Measurements from ENCODE around the gene CROCC. TPM values are rescaled to one million over a fixed set of nuclear protein-coding genes. Genes with fewer than 3 reads are reported as not detected.

The CROCC gene
- total RNA-seq, 1 donor from 2014 or later, result 27.0 TPM

DNA sequence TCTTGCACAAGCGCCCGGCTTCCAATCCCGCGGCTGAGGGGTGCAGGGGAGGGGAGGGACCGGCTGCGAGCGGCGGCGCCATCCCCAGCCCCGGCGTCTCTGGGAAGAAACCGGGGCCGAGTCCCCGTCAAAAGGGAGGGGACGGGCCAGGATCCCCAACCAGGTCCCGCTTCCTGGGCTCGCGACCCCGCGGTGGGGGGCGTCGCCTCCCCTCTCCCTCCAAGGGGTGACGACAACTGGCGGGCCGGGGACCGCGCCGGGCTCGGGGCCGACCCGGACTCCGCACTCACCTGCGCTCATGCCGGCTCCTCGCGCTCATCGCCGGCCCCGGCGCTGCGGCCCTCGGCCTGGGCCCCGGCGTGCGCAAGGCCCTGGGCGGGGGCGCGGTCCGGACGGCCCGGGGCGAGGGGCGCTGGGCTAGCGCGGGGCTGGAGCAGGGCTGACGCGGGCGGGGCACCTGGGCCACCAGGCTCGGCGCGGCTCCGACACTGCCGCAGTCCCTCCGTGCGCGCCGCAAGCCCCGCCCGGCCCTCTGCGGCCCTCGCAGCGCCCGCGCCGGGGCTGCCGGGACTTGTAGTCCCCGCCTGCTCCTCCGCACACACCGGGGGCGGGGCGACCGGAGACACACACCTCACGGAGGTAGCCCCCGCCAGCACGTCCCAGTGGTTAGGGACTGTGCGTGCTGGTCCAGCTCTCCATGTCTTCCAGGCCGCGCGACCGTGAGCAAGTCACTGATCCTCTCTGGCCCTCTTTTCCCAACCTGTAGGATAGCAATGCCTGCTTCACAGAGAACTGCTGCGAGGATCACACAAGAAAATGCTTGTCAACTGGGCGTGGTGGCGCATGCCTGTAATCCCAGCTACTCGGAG is 89.9 kb downstream of the CROCC start, which contains the start of gene ATP13A2:
ATP13A2 (minus strand) TSS at position 490 of the 869 bp plus-strand sequence; CDS start at position 300, 190 bp downstream.
- DNase-seq, result peak; percentile 96
- Mint-ChIP-seq H3K36me3 (ENCODE audit: low read depth) (peaks cover 1% of the 10 kb centered on the region), H3K4me3 (peak within 1 kb of the TSS; percentile 86), H3K4me1 (peaks cover 18% of the 10 kb centered on the region), H3K9me3 (no peaks in the 10 kb centered on the region), H3K27ac (peak within 1 kb of the TSS; percentile 68), H3K27me3 (no peaks in the 10 kb centered on the region)
- intact Hi-C loops (cut with micrococcal nuclease), result loop anchor here (1.0 to 5.0 kb wide), 2 partner anchors 43 to 99 kb away; partner anchors contain the start of gene SDHB

DNA sequence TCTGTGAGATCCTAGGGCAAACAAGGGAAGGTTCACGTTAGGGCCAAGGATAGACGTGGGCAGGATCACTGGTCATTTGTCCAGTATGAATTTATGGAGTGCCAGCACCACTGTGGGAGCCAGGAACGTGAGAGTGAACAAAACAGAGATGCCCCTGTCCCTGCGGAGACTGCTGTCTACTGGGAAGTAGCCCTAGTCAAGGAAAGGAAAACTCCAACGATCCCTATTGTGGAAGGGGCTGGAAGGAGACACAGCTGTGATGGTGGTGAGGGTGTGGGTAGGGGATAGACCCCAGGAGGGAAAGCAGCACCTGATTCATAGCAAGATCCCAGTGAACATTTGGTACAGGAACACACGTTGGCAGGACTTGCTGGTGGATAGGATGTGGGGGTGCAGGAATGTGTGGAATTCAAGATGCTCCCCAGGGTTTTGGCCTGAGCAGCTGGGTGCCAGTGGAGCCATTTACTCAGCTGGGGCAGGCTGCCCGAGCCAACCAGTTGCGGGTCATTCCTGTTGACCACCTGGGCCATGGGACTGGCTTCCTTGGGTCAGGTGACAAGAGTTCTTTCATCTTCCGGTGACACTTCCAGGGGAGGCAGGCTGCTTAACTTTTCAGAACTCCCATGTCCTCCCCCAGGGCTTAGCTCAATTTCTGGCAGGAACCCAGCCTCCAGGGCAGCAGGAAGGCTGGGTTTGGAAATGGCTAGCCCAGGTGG is 91.2 kb downstream of the CROCC start:
- Mint-ChIP-seq H3K4me1 (peaks cover 18% of the 10 kb centered on the region), H3K36me3 (ENCODE audit: low read depth) (peaks cover 1% of the 10 kb centered on the region), H3K27ac (no peak overlapping the region), H3K27me3 (no peaks in the 10 kb centered on the region), H3K9me3 (no peaks in the 10 kb centered on the region), H3K4me3 (no peak overlapping the region)
- DNase-seq, result no peak
- intact Hi-C loops (cut with micrococcal nuclease), result loop anchor here (1.0 to 5.0 kb wide), 2 partner anchors 41 to 101 kb away; partner anchors contain the start of gene SDHB

DNA sequence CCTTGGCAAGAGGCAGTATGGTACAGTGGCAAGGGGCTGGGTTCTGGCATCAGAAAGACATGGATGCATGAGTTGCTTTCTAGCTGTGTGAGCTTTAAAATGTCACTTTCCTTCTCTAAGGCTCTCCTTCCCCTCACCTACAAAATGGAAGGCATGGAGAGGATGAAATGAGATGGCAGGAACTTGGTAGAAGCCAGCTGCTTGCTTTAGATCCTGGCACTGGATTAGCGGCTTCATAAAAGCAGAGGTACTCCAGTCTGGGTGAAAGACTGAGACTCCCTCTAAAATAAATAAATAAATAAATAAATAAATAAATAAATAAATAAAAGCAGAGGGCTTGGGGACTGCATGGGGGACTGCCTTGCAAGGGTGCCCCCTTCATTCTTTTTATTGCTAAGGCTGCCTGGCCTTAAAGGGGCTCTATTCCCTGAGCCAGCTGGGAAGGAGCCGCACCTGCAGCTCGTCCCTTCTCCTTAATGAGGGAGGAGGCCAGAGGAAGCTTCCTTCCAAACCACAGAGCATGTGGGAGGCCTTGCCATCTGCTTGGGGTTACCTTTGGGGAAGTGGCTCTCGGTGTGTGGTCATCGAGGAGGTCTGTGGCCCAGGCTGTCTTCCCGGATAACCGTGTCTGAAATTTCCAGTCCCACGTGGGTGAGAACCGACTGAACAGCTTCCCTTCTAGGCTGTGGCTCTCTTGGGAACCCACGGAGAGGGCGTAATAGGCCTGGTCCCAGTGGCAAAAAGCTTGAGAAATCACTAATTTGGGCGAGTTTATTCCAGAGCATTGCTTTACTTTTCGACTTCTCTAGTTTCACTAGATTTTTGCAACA is 92.0 kb downstream of the CROCC start:
- peaks cover 18% of the 10 kb centered on the region for H3K4me1 Mint-ChIP-seq
- no peak overlapping the region for H3K4me3 Mint-ChIP-seq
- no peak for DNase-seq
- H3K9me3 Mint-ChIP-seq, result no peaks in the 10 kb centered on the region
- intact Hi-C loops (cut with micrococcal nuclease), result loop anchor here (5.0 kb wide), 1 partner anchor 101 kb away; no protein-coding TSS in a partner anchor
- peak overlapping the region; percentile 20 for H3K27ac Mint-ChIP-seq
- peaks cover 6% of the 10 kb centered on the region for H3K36me3 Mint-ChIP-seq (ENCODE audit: low read depth)
- H3K27me3 Mint-ChIP-seq, result no peaks in the 10 kb centered on the region

DNA sequence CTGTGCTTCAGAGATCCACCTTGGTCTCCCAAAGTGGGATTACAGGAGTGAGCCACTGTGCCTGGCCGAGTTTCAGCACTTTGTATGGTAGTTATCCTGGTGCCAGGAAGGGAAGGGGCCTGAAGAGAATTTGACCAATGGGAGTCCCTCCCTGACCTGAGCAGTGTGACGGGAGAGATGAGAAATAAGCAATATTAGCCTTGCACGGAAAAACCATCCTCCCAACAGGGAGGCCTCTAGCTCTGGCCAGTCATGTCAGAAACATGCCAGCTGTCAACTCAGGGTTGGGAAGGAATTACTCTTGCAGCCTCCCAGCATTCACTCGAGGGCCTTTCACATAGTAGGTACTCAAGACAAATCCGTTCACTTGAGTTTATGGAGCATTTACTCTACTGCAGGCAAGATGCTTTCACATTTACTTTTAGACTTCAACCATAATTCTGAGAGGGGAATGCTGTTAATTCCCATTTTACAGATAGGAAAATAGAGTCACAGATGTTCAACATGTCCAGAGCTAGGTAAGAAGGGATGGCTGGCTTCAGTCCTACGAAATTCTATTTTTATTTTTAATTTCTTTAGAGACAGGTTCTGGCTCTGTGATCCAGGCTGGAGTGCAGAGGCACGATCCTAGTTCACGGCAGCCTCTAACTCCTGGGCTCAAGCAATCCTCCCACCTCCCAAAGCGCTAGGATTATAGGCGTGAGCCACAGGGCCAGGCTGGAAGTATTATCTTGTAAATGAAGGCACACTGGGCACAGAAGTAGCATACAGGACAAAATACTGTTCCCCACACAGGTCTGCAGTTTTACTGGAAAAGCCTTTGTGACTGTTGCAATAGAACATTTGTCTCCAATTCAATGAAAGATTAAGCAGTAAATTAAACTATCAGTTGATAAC is 93.2 kb downstream of the CROCC start:
- H3K27ac Mint-ChIP-seq, result no peak overlapping the region
- intact Hi-C loops (cut with micrococcal nuclease), result loop anchor here (5.0 kb wide), 1 partner anchor 103 kb away; no protein-coding TSS in a partner anchor
- DNase-seq, result no peak
- H3K36me3 Mint-ChIP-seq (ENCODE audit: low read depth), result peaks cover 18% of the 10 kb centered on the region
- no peaks in the 10 kb centered on the region for H3K9me3 Mint-ChIP-seq
- no peak overlapping the region for H3K4me3 Mint-ChIP-seq
- H3K4me1 Mint-ChIP-seq, result peaks cover 27% of the 10 kb centered on the region
- H3K27me3 Mint-ChIP-seq, result no peaks in the 10 kb centered on the region

DNA sequence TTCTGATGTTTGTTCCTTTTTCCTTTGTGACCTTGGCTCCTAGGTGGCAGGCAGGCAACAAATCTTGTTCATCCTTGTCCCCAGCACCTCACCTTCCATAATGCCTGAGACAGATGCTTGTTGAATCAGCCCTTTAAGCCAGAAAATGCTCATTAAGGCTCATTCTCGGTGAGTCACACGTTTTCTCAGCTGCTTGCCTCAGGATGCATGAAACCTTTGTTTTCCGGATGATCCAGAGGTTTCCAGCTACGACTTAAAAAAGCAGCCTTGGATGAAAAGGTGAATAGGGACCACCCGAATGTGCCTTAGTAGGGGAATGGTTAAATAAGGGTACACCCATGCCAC is 94.6 kb downstream of the CROCC start:
- Mint-ChIP-seq H3K4me3 (no peak overlapping the region), H3K9me3 (no peaks in the 10 kb centered on the region), H3K4me1 (peaks cover 15% of the 10 kb centered on the region), H3K27me3 (no peaks in the 10 kb centered on the region), H3K36me3 (ENCODE audit: low read depth) (peaks cover 28% of the 10 kb centered on the region), H3K27ac (no peak overlapping the region)
- DNase-seq, result no peak
- intact Hi-C loops (cut with micrococcal nuclease), result no loop called here

DNA sequence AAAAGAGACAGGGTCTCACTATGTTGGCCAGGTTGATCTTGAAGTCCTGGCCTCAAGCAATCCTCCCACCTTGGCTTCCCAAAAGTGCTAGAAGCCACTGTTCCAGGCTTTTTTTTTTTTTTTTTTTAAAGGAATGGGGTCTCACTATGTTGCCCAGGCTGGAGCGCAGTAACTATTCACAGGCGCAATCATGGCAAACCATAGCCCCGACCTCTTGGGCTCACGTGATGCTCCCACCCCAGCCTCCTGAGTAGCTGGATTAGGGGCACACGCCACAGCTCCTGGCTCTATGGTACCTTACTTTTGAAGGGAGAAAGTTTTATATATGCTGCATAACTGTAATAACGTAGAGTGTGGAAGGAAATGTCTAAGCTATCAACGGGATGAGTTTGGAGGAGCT is 95.7 kb downstream of the CROCC start:
- Mint-ChIP-seq H3K27me3 (no peaks in the 10 kb centered on the region), H3K9me3 (no peaks in the 10 kb centered on the region), H3K27ac (no peak overlapping the region), H3K36me3 (ENCODE audit: low read depth) (peaks cover 35% of the 10 kb centered on the region), H3K4me3 (no peak overlapping the region), H3K4me1 (peaks cover 10% of the 10 kb centered on the region)
- no peak for DNase-seq
- intact Hi-C loops (cut with micrococcal nuclease), result no loop called here

DNA sequence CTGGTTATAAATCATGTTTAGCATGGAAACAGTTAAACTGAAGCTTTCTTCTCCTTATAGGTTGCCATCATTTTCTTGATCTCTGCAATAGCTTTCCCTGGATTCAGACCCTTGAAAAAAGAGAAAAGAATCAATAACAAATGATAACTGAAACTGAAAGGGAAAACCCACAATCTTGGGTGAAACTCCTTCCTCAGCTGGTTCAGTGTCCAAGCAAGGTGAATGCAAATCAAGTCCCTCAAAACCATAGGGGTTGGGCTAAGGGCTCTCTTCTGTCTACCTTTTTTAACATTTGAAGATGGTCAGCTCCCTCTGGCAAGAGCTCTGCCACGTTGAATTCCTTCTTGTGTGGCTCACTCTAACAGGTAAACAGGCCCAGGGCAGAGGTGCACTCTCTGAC is 97.1 kb downstream of the CROCC start:
- Mint-ChIP-seq H3K27ac (peak overlapping the region; percentile 58), H3K9me3 (no peaks in the 10 kb centered on the region)

DNA sequence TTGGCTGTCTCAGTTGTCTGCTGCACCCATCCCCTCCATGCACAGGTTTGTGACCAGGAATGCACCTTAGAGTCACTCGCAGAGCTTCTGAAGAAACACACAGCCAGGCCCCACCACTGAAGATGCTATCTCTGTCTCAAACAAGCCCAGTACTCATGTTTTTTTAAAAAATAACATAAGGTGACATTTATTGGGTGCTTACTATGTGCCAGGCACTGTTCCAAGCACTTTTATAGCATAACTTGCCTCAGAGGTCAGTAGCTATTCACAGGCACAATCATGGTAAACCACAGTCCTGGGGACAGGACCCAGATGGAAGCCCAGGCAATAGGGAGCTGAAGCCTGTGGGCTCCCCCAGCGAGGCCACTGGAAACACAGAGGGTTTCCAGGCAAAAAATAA is 98.8 kb downstream of the CROCC start:
- no peak for DNase-seq
- H3K9me3 Mint-ChIP-seq, result no peaks in the 10 kb centered on the region
- peaks cover 53% of the 10 kb centered on the region for H3K36me3 Mint-ChIP-seq (ENCODE audit: low read depth)
- H3K4me1 Mint-ChIP-seq, result peaks cover 8% of the 10 kb centered on the region
- H3K27ac Mint-ChIP-seq, result no peak overlapping the region
- intact Hi-C loops (cut with micrococcal nuclease), result no loop called here
- H3K27me3 Mint-ChIP-seq, result no peaks in the 10 kb centered on the region
- H3K4me3 Mint-ChIP-seq, result no peak overlapping the region

More for the DNA sequence above, 97.1 kb downstream of the CROCC start:
- no peak for DNase-seq
- Mint-ChIP-seq H3K36me3 (ENCODE audit: low read depth) (peaks cover 44% of the 10 kb centered on the region), H3K4me1 (peaks cover 10% of the 10 kb centered on the region), H3K27me3 (no peaks in the 10 kb centered on the region), H3K4me3 (no peak overlapping the region)
- intact Hi-C loops (cut with micrococcal nuclease), result no loop called here

DNA sequence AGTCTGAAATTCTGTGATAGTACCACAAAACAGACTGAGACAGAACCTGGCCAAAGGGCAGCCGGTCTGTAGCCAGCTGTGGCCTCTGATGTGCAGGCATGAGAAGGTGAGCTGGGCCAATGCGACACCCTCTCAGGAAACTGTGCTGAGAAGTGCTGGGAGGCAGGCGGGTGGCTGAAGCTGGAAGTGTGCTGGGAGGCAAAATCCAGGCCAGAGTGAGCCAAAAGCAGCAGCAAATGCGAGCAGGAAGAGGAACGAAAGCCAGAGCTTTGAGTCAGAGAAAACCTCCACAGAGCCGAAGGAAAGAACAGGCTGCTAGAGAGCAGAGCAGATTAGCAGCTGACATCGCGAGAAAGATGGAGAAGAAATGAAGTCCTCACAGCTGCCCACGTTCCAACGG is 100.2 kb downstream of the CROCC start:
- peaks cover 8% of the 10 kb centered on the region for H3K4me1 Mint-ChIP-seq
- H3K27me3 Mint-ChIP-seq, result no peaks in the 10 kb centered on the region
- DNase-seq, result no peak
- H3K9me3 Mint-ChIP-seq, result no peaks in the 10 kb centered on the region
- H3K36me3 Mint-ChIP-seq (ENCODE audit: low read depth), result peaks cover 57% of the 10 kb centered on the region
- H3K4me3 Mint-ChIP-seq, result no peak overlapping the region
- H3K27ac Mint-ChIP-seq, result no peak overlapping the region
- intact Hi-C loops (cut with micrococcal nuclease), result no loop called here

Other genes starting within 250 kb of the CROCC start
- gene RNU1-4, start 181.4 kb upstream of the CROCC start, total RNA-seq, result 1,962 and 2,189 TPM in 2 replicates
- 1,962 and 2,189 TPM in 2 replicates for gene RNU1-2, start 26.0 kb upstream of the CROCC start, total RNA-seq
- gene MFAP2, start 58.7 kb downstream of the CROCC start, total RNA-seq, result not detected in 2 replicates
- gene ATP13A2, start 90.0 kb downstream of the CROCC start, total RNA-seq, result 46.9 and 50.2 TPM in 2 replicates
- gene SDHB, start 132.1 kb downstream of the CROCC start, total RNA-seq, result 140 and 156 TPM in 2 replicates
- gene PADI2, start 197.5 kb downstream of the CROCC start, total RNA-seq, result 0.07 TPM in 1 of 2 replicates, not detected in the other